ENCODE data around the gene ANKS1B.

The ANKS1B gene

DNA sequence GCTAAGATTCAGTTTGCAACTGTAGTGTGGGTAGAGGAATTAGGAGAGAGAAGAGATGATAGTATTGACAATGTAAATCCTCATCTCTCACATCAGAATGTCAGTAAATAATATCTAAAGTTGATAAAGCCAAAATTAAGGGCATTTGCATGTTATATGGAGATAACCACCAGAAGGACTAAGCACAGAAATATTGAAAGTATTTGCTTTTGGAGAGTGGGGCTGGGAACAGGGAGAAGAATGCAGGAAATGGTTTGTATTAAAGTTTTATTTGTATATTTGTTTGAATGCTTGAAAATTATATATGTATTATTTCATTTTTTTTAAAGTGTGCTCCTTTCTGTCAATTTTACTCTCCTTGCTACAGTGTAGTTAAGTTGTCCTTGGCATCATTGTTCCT lies 848.2 kb downstream of the ANKS1B start:
- H3K4me3 ChIP-seq (ENCODE audit: extremely low read depth, insufficient read depth, low read length, poor library complexity, severe bottlenecking) = no peak overlapping the region
- H3K4me1 ChIP-seq (ENCODE audit: control insufficient read depth, insufficient read depth, low read length, poor library complexity, severe bottlenecking) = no peaks in the 10 kb centered on the region
- H3K27ac ChIP-seq (ENCODE audit: low read depth, low read length, severe bottlenecking) = no peak overlapping the region
- no peaks in the 10 kb centered on the region for H3K9me3 ChIP-seq (ENCODE audit: control insufficient read depth, low read length)
- no peaks in the 10 kb centered on the region for H3K36me3 ChIP-seq (ENCODE audit: control insufficient read depth, insufficient read depth, low read length)

DNA sequence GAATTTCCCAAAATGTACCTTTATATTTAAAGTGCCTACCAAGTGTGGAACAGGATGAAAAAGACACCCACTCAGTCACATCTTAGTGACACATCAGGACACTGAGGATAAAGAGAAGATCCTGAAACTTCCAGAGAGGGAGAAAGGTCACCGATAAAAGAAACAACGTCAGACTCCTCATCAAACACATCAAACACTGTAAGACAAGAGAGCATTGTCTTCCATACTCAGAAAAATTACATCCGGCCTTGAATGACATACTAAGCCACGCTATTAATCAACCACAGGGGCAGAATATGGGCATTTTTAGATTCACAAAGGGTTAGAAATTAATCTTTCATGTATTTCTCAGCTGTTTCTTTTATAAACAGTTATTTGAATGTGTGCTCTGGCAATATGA lies 849.4 kb downstream of the ANKS1B start:
- no peak overlapping the region for H3K27ac ChIP-seq (ENCODE audit: low read depth, low read length, severe bottlenecking)
- no peaks in the 10 kb centered on the region for H3K36me3 ChIP-seq (ENCODE audit: control insufficient read depth, insufficient read depth, low read length)
- H3K9me3 ChIP-seq (ENCODE audit: control insufficient read depth, low read length) = no peaks in the 10 kb centered on the region
- WGBS, 2 experiments (ENCODE audit: insufficient coverage in 2 of 2) = 100% methylated on average over 1 to 3 of the region's 4 CpGs
- H3K4me1 ChIP-seq (ENCODE audit: control insufficient read depth, insufficient read depth, low read length, poor library complexity, severe bottlenecking) = no peaks in the 10 kb centered on the region
- H3K4me3 ChIP-seq (ENCODE audit: extremely low read depth, insufficient read depth, low read length, poor library complexity, severe bottlenecking) = no peak overlapping the region

DNA sequence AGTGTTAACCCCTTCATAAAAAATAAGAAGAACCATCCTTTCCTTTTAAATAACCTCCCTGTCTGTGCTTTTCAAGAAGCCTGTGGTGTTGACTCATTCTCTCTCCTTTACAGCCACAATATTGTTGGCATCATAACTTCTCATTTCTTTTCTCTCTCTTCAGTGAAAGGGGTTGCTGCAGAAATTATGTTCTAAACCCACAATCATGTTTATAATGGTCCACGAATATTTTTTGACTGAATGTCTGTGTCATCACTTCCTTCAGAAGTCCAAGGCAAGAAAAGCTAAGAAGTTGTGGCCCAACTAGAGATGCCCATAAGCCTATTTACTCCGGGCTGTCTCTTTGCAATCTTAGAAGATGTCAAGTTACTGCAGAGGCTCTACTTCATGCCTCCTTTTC lies 851.3 kb downstream of the ANKS1B start:
- Histone ChIP-seq H3K27ac (ENCODE audit: low read depth, low read length, severe bottlenecking) (no peak overlapping the region), H3K4me3 (ENCODE audit: extremely low read depth, insufficient read depth, low read length, poor library complexity, severe bottlenecking) (no peak overlapping the region), H3K36me3 (ENCODE audit: control insufficient read depth, insufficient read depth, low read length) (no peaks in the 10 kb centered on the region), H3K4me1 (ENCODE audit: control insufficient read depth, insufficient read depth, low read length, poor library complexity, severe bottlenecking) (no peaks in the 10 kb centered on the region), H3K9me3 (ENCODE audit: control insufficient read depth, low read length) (no peaks in the 10 kb centered on the region)
- WGBS, 2 experiments (ENCODE audit: insufficient coverage in 2 of 2) = 96 to 100% methylated on average over 2 of the region's 2 CpGs

DNA sequence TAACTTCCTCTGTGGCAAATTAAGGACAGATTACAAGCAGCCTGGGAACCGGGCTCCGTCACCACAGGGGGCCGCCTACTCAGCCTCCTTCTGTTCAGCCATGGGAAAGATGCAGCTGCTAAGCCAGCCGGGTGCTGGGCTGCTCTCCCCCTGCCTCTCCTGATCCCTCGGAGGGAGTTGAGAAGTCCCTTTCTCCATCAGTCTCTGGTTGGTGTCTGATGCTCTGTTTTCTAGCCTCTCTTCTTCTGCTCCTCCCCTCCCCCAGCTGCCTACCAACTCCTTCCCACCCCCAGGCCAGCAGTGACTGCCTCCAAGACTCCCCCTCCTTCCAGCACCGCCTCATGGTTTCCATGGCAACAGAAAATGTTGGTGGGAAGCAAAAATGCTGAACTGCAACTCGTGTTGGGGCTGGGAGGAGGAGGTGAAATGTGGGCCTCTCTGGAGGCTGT lies 853.0 kb downstream of the ANKS1B start:
- H3K36me3 ChIP-seq (ENCODE audit: control insufficient read depth, insufficient read depth, low read length) = no peaks in the 10 kb centered on the region
- WGBS, 2 experiments (ENCODE audit: insufficient coverage in 2 of 2) = 12 to 16% methylated on average over 4 to 5 of the region's 7 CpGs
- H3K4me1 ChIP-seq (ENCODE audit: control insufficient read depth, insufficient read depth, low read length, poor library complexity, severe bottlenecking) = no peaks in the 10 kb centered on the region
- H3K9me3 ChIP-seq (ENCODE audit: control insufficient read depth, low read length) = no peaks in the 10 kb centered on the region
- peak overlapping the region; percentile 78 for H3K27ac ChIP-seq (ENCODE audit: low read depth, low read length, severe bottlenecking)
- H3K4me3 ChIP-seq (ENCODE audit: extremely low read depth, insufficient read depth, low read length, poor library complexity, severe bottlenecking) = no peak overlapping the region

DNA sequence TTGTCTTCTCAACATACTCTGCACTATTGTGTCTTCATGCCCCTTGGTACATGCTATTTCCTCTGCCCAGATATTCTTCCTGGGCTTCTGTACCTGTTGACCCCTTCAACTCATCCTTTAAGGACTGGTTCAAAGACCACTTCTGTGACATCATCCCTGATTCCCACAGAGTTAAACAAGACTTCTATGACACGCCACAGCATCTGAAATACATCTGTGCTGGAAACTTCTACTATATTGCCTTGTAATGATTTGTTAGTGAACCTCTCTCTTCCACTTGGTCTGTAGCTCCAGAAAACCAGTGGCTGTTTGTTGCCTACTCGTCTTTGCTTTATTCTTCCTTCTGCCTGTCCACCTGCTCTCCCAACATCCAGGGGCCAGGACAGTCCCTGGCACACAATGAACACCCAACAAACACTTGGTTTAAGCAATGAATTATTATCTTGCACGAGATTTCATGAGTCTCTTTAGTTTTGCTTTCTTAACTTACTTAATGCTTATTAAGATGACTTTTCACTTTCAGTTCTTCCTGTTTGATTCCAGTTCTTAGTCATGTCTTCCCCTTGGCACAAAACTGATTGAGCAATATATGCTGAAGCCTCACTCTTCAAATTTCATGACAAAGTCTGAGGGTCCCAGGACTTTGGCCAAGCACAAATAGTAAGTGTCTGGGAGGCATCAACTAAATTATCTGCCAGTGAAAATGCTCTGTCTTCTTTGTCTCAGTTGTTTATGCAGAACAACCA lies 853.8 kb downstream of the ANKS1B start:
- H3K27ac ChIP-seq (ENCODE audit: low read depth, low read length, severe bottlenecking) = peak overlapping the region; percentile 78
- 100% methylated on average over 1 of the region's 3 CpGs; no CpG with 5 or more reads in 1 of the 2 experiments for WGBS, 2 experiments (ENCODE audit: insufficient coverage in 2 of 2)
- H3K36me3 ChIP-seq (ENCODE audit: control insufficient read depth, insufficient read depth, low read length) = no peaks in the 10 kb centered on the region
- H3K9me3 ChIP-seq (ENCODE audit: control insufficient read depth, low read length) = no peaks in the 10 kb centered on the region
- no peaks in the 10 kb centered on the region for H3K4me1 ChIP-seq (ENCODE audit: control insufficient read depth, insufficient read depth, low read length, poor library complexity, severe bottlenecking)
- no peak overlapping the region for H3K4me3 ChIP-seq (ENCODE audit: extremely low read depth, insufficient read depth, low read length, poor library complexity, severe bottlenecking)

DNA sequence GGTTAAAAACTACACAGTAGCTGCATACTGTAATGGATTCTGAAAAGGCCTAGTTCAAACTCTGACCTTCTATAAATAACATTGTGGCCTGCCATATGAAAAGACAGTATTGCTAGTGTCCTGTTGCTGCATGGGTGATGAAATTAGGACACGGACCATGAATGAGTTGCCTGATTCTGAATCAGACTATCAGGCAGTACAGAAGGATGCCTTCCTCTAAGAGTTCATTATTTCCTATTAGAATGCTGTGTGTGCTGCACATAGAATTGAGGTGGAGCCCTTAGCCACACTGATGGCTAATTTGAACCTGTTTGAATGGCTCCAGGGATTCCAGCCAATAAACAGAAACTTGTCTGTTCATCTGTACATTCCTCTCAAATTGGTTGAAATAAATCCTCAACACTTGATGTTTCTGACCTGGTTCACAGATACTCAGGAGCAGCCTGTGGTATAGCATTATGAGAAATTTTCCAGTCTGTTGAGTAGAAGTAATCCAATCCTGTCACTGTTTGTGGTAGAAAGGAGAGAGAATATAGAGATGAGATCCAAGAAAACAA lies 856.4 kb downstream of the ANKS1B start:
- H3K4me3 ChIP-seq (ENCODE audit: extremely low read depth, insufficient read depth, low read length, poor library complexity, severe bottlenecking) = no peak overlapping the region
- no peak overlapping the region for H3K27ac ChIP-seq (ENCODE audit: low read depth, low read length, severe bottlenecking)
- H3K4me1 ChIP-seq (ENCODE audit: control insufficient read depth, insufficient read depth, low read length, poor library complexity, severe bottlenecking) = no peaks in the 10 kb centered on the region
- H3K9me3 ChIP-seq (ENCODE audit: control insufficient read depth, low read length) = no peaks in the 10 kb centered on the region
- H3K36me3 ChIP-seq (ENCODE audit: control insufficient read depth, insufficient read depth, low read length) = no peaks in the 10 kb centered on the region
- WGBS, 2 experiments (ENCODE audit: insufficient coverage in 2 of 2) = 43% methylated on average over 1 of the region's 1 CpG; no CpG with 5 or more reads in 1 of the 2 experiments

DNA sequence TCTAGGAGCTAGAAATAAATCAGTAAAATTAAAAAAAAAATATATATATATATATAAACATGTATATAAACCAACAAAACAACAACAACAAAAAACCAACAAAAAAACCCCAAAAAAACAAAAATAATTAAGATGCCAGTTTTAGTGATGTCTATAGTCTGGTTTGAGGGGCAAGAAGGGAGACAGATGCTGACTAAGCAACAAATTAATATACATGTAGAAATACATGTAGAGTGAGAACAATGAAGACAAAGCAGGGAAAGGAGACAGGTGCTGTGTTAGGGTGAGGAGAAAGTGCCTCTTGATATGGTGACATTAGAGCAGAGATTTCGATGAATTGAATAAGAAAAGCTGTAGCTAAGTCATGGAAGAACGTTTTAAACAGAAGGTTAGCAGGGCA lies 861.8 kb downstream of the ANKS1B start:
- Histone ChIP-seq H3K36me3 (ENCODE audit: control insufficient read depth, insufficient read depth, low read length) (no peaks in the 10 kb centered on the region), H3K4me1 (ENCODE audit: control insufficient read depth, insufficient read depth, low read length, poor library complexity, severe bottlenecking) (no peaks in the 10 kb centered on the region), H3K27ac (ENCODE audit: low read depth, low read length, severe bottlenecking) (no peak overlapping the region), H3K9me3 (ENCODE audit: control insufficient read depth, low read length) (no peaks in the 10 kb centered on the region), H3K4me3 (ENCODE audit: extremely low read depth, insufficient read depth, low read length, poor library complexity, severe bottlenecking) (no peak overlapping the region)
- WGBS, 2 experiments (ENCODE audit: insufficient coverage in 2 of 2) = 42 to 61% methylated on average over 2 of the region's 2 CpGs

DNA sequence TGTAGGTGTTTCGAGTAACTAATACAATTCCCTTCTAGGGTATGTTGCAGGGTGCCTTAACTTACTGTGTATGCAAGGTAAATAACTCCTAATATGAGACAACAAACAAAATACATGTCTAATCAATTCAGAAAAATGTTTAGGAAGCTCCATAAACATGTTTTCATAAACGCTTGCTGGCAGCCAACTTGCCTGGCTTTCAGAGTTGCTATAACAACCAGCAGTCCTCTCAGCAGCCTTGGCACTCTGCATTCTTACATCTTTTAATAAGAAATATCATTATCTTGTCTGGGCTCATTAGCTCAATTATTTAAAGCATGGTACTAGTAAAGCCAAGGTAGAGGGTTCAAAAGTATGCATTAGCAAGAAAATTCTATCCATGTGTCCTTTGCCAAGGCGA lies 862.2 kb downstream of the ANKS1B start:
- no peak overlapping the region for H3K4me3 ChIP-seq (ENCODE audit: extremely low read depth, insufficient read depth, low read length, poor library complexity, severe bottlenecking)
- no peaks in the 10 kb centered on the region for H3K9me3 ChIP-seq (ENCODE audit: control insufficient read depth, low read length)
- no peak overlapping the region for H3K27ac ChIP-seq (ENCODE audit: low read depth, low read length, severe bottlenecking)
- H3K36me3 ChIP-seq (ENCODE audit: control insufficient read depth, insufficient read depth, low read length) = no peaks in the 10 kb centered on the region
- 86 to 100% methylated on average over 1 of the region's 3 CpGs for WGBS, 2 experiments (ENCODE audit: insufficient coverage in 2 of 2)
- H3K4me1 ChIP-seq (ENCODE audit: control insufficient read depth, insufficient read depth, low read length, poor library complexity, severe bottlenecking) = no peaks in the 10 kb centered on the region

DNA sequence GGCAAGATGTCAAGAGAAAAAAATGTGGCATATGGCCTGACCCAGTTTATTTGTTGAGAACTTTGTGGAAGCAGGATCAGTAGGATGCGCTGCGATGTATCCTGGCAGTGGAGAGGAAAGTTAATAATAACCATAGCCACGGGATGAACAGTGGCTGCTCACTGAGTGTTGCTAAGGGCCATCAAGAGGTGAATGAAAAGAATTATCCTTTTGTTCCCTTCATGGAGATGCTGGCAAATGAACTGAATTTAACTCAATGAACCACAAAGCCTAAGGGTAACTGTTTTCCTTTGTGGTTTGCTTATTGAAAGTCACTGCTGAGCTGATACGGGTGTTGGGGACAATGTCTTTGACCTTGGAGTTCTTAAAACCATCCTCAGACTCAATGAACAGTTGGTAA lies 863.2 kb downstream of the ANKS1B start:
- no peak overlapping the region for H3K27ac ChIP-seq (ENCODE audit: low read depth, low read length, severe bottlenecking)
- no peak overlapping the region for H3K4me3 ChIP-seq (ENCODE audit: extremely low read depth, insufficient read depth, low read length, poor library complexity, severe bottlenecking)
- WGBS, 2 experiments (ENCODE audit: insufficient coverage in 2 of 2) = 93 to 96% methylated on average over 3 to 4 of the region's 4 CpGs
- no peaks in the 10 kb centered on the region for H3K9me3 ChIP-seq (ENCODE audit: control insufficient read depth, low read length)
- no peaks in the 10 kb centered on the region for H3K36me3 ChIP-seq (ENCODE audit: control insufficient read depth, insufficient read depth, low read length)
- no peaks in the 10 kb centered on the region for H3K4me1 ChIP-seq (ENCODE audit: control insufficient read depth, insufficient read depth, low read length, poor library complexity, severe bottlenecking)

DNA sequence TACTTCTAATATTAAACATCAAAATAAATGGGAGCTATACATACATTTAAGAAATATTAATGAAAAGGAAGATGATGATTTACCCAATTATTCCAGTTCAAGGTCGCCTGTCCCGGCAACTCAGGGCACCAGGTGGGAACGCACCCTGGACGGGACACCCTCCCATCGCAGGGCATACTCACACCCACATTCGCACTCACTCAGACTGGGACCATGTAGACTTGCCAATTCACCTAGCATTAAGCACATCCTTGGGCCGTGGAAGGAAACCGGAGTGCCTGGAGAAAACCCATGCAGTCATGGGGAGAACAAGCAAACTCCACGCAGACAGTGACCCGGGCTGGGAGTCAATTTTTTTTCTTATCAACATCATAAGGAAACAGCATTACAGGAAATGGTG lies 864.8 kb downstream of the ANKS1B start:
- H3K4me3 ChIP-seq (ENCODE audit: extremely low read depth, insufficient read depth, low read length, poor library complexity, severe bottlenecking) = no peak overlapping the region
- H3K27ac ChIP-seq (ENCODE audit: low read depth, low read length, severe bottlenecking) = no peak overlapping the region
- 94 to 98% methylated on average over 3 to 6 of the region's 10 CpGs for WGBS, 2 experiments (ENCODE audit: insufficient coverage in 2 of 2)
- H3K36me3 ChIP-seq (ENCODE audit: control insufficient read depth, insufficient read depth, low read length) = no peaks in the 10 kb centered on the region
- H3K4me1 ChIP-seq (ENCODE audit: control insufficient read depth, insufficient read depth, low read length, poor library complexity, severe bottlenecking) = no peaks in the 10 kb centered on the region
- no peaks in the 10 kb centered on the region for H3K9me3 ChIP-seq (ENCODE audit: control insufficient read depth, low read length)

DNA sequence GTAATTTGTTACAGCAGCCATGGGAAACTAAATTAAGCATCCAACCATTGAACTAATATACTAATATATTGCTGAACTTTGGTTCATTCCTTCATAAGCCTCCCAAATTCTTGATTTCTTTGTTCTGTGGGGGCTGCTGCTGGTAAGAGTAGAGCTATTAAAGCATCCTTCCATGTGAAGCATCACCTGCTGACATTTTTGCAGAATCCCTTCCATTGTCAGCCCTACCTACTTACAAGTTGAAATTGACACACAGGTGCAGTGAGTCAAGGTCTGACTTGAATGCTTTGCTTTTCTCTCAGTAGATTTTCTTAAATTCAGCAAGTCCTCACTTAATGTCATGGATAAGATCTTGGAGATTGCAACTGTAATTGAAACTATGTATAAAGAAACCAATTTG lies 865.3 kb downstream of the ANKS1B start:
- Histone ChIP-seq H3K4me1 (ENCODE audit: control insufficient read depth, insufficient read depth, low read length, poor library complexity, severe bottlenecking) (no peaks in the 10 kb centered on the region), H3K27ac (ENCODE audit: low read depth, low read length, severe bottlenecking) (no peak overlapping the region), H3K36me3 (ENCODE audit: control insufficient read depth, insufficient read depth, low read length) (no peaks in the 10 kb centered on the region), H3K4me3 (ENCODE audit: extremely low read depth, insufficient read depth, low read length, poor library complexity, severe bottlenecking) (no peak overlapping the region), H3K9me3 (ENCODE audit: control insufficient read depth, low read length) (no peaks in the 10 kb centered on the region)

Measured in mesodermal cell (in vitro differentiated cells).